ENCODE measurements around the gene LY6G5B.

DNA sequence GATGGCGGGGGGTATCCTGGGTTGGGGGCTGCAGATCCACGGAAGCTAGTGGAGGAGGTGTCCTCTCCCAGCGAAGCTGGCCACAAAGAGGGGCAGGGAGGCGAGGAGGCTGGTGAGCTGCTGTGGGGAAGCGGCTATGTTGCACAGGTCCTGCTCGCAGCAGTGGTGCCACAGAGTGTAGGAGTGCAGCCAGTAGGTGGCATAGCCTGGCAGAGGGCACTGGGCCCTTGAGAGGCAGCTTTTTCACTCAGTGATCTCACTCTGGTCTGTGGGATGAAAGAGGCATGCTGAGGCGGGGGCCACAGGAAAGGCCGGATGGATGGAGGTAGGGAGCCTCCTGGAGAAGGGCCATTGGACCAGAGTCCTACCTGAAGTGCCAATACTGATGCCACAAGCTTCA, 42.5 kb downstream of the LY6G5B start:
- TF ChIP-seq CTCF (conservative IDR thresholded peaks at IDR 0.05 in 1 of 2, IDR thresholded peaks at IDR 0.05 in 1 of 2; ENCODE audit: low read depth in 1 of 2, low read length in 2 of 2) = no peak
- TF ChIP-seq EZH2 (IDR thresholded peaks at IDR 0.05; ENCODE audit: low read length, missing control alignments) = no peak
